ENCODE measurements around the gene PICK1.

DNA sequence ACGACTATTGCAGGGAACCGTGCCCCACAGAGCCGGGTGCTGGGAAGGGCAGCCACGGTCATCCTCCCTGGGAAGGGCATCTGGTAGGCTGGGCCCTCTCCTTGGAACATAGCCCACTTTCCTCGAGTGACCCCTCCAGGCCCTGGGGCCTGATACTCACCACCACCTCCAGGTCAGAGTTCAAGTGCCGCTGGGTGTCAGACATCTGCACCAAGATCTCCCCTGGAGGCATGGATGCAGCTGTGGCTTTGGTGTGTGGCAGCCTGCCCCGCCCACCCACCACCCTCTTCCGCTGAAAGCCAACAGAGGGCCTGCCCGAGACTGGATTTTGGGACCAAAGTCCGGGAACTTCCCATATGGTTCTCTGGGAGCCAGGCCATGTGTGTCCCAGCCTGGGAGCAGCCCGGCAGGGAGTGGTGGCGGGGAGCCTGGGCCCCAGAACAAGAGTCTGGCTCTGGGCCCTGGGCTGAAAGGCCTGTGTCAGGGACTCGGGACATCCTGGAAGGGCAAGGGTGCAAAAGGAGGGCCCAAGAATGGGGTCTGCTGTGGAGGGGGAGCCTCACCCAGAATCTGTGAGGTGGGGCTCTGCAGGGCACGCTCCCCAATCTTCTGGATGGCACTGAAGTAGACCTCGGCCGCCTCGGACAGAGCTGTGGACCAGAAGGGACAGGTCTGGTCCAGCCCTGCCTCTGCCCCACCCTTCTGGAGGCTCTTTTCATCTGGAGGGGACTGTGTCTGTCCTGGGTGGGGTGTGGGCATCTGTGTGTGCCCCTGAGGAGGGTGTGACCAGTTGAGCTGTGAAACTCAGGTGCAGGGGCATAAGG lies 50.7 kb downstream of the PICK1 start:
- TF ChIP-seq EZH2 (IDR thresholded peaks at IDR 0.05; ENCODE audit: insufficient read depth, low read length) = no peak
- no peak for TF ChIP-seq CTCF (IDR thresholded peaks at IDR 0.05; ENCODE audit: insufficient read depth, low read depth, low read length)

Measured in astrocyte (in vitro differentiated cells and primary cell).